HG03025 (cell line): ENCODE measurements around the gene PIEZO1.
"Not testable (repeated sequence)": the region's sequence is repeated elsewhere in the genome, so short reads cannot be mapped to it uniquely, and the experiment has no call there.

Source experiments
- ATAC-seq: cut with Tn5 transposase; IDR thresholded peaks from one replicate; pipeline ENCODE4 v1.9.1; 2021; ENCODE audit warnings: mild to moderate bottlenecking, moderate library complexity; ENCODE audit not compliant: unreplicated experiment, low FRiP score

The PIEZO1 gene

DNA sequence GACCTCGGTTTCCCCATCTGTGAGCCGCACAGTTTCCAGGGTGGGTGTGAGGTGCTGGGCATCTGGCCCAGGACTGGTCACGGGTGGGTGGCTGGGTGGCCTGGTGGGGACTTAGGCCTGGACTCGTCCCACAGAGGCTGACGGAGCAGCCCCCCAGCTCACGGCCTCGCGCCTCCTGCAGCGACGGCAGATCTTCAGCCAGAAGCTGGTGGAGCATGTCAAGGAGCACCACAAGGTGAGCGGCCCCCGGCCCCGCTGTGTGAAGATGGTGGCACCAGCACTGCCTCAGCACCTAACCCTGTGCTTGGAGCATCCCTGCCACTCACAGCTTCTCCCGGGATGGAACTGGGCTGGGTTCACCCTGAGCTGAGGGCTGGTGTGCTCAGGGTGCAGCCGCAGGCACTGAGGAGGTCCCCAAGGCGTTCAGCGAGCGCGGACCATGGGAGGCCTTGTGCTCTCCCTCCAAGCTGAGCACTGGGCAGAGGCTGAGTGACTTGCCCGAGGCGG lies 20.9 kb upstream of the PIEZO1 start:
- ATAC-seq, result no peak

DNA sequence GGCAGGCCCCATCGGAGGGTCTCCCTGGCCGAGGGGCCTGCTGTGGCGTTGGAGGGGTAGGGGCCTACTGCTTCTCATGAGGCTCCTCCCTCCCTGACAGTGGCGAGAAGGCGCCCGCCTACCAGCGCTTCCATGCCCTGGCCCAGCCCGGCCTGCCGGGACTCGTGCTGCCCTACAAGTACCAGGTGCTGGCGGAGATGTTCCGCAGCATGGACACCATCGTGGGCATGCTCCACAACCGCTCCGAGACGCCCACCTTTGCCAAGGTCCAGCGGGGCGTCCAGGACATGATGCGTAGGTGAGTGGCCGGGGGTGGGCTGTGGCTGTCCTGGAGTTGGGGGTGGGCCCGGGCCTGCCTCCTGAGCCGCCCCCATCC lies 20.3 kb upstream of the PIEZO1 start:
- ATAC-seq, result no peak

DNA sequence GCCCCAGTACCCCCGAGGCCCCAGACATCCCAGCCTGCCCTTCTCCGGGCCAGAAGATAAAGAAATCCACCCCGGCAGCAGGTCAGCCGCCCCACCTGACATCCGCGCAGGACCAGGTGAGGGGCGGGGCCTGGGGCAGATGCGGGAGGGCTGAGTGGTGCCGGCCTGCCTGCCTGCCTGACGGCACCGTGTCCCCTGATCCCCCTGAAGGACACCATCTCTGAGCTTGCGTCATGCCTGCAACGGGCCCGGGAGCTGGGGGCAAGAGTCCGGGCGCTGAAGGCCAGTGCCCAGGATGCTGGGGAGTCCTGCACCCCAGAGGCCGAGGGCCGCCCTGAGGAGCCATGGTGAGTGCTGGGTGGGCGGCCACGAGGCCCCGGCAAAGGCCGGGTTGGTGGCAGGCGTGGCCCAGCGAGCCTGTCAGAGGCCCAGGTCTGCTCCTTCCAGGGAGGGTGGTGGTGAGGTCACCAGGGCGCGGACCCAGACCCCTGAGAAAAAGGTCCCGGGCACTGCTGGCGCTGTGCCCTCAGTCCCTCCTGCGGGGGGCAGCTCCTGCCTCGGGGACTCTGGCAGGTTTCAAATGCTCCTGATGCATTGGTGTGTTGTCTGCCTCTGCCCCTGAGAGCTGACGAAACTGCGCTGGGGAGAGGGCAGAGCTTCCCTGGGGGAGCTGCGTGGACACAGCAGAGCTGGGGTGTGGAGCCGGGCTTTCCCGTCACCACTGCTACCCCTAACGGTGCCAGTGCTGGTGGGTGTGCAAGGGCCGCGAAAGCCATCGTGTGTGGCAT lies 19.7 kb upstream of the PIEZO1 start:
- no peak for ATAC-seq

DNA sequence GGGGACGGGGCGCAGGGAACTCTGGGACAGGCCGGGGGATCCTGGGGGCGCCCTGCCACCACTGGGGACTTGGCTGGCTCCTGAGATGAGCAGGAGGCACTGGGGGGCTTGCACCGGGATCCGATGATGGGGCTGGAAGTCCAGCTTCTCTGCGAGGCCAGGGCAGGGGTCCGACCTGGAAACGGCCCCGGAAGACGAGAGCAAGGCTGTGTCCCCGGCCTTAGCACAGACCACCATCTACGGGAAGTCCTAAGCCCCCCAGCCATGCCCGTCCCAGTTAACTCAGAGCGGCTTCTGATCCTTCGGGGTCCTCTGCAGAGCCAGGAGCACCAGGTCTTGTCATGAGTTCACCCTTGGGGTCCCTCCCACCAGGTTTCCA lies 19.1 kb upstream of the PIEZO1 start:
- no peak for ATAC-seq

DNA sequence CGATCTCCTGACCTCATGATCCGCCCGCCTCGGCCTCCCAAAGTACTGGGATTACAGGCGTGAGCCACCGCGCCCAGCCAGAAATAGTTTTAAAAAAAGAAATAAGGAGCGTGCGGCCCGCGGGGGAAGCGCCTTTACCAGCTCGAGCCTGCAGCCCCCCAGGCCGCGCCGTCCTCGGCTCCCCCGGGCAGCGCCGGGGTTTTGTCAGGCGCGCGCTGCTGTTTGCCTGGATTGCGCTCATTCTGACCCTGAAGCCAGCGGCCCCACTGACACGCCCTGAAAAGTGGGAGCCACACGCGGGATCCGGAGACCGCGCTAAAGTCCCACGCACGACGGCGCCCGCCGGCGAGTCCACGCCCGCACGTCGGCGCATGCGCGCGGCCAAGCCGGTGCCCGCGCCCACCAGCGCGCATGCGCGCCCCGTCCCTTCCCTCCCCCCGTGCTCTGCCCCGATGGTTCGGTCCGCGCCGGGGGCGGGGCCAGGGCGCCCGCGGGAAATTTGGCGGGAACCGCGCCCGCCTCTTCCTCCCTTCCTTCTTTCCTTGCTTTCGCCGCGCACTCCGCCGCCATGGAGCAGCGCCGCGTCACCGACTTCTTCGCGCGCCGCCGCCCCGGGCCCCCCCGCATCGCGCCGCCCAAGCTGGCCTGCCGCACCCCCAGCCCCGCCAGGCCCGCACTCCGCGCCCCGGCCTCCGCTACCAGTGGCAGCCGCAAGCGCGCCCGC lies 18.4 kb upstream of the PIEZO1 start, which contains the start of gene CDT1:
TSS of gene CDT1 (plus strand) at position 526 of the 724 bp plus-strand sequence. CDS start at position 569, 43 bp downstream.
- ATAC-seq, result peak; percentile 47

DNA sequence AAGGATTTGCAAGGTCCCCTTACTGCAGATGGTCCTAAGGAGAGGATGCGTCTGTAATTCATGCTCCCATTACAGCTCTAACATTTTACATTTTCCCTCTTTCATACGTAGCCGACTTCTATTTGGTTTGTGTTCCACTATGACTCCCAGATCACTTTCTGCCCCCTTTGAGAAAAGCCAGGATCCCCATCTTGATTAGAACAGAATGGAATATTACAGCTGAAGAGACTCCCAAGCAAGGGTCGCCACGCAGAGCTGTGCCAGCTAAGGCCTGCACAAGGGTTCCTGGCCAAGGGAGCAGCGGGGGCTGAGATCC lies 15.2 kb upstream of the PIEZO1 start:
- ATAC-seq, result no peak

DNA sequence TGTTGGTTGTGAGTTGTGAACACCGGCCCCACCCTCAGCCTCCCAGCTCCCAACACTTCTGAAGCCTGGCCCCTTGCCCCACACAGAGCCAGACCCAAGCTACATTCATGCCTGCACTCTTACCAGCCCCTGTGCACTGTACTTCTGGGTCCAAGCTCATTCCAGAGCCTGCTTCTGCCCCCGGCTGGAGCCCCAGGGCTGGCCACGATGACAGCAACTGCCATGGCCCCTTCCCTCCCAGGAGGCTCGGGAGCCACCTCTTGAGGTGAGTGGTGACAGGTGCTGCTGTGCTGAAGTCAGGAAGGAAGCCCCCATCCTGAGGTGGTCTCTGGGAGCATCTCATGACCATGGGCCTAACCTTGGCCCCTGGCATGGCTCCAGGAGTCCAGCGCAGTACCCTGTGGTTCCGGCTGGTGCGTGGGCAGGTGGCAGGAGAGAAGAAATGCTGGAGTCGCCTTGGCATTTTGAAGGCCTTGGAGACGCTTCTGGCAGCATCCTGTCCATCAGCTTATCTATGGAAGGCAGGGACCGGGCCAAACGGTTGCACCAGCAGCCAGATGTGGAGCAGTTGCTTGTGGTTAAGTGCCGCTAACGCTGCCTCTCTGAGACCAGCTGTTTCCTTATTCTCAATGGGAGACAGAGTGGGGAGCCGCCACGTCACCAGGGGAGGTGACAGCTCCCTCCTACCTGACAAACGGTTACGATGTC lies 14.7 kb upstream of the PIEZO1 start:
- no peak for ATAC-seq

DNA sequence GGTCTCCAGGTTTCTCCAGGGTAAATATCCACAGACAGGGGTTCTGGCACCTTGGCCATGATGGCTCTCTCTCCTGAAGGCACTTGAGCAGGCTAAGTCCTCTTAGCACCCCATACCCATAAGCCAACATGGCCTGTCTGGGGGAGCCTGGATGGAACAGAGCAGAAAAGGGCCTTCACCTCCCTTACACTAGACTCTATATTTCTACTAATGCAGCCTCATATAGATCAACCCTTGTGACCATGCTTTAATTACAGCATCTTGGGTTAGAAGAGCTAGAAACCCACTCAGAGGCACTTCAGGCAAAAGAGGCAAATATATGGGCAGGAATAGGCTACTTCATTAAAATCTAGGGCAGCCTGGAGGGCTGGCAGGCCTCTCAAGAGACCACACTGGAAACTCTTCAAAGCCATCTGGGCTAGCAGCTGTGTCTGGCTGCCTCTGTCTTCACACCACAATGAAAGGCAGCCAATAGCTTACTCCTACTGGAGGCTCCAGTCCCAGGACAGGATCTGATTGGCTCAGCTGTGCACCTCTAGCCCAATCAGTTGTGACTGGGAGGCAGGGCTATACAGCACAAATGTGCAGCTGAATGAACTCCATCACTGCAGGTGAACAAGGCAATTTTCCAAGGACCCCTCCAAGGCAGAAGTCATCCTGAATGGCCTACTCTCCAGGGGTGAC lies 13.9 kb upstream of the PIEZO1 start:
- no peak for ATAC-seq

DNA sequence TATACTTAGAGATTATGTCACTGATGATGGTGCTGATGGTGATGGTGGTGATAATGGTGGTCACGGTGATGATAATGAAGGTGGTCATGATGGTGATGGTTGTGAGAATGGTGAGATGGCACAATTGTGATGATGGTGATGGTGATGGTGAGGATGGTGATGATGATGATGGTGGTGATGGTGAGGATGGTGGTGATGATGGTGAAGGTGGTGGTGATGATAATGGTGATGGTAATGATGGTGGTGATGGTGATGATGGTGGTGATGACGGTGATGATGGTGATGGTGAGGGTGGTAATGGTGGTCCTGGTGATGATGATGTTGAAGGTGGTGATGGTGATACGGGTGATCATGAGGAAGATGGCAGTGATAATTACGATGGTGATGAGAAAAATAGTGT lies 13.1 kb upstream of the PIEZO1 start:
- no peak for ATAC-seq

DNA sequence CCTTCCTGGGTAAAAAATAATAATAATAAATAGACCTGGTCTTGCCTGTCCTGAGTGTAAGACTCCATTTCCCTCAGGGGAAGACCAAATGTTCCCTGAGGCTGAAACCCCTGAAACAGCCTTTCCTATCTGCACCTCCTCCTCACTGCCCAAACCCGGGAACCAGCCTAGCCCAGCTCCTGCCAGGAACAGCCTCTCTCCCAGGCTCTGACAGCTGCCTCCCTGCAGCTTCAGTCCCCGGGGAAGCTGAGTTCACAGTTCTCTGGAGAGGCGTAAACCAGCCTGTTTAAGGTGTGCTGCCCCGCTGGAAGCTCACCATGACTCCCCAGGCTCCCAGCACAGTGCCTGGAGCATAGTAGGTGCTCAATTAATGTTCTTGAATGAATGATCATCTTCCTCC lies 11.3 kb upstream of the PIEZO1 start:
- ATAC-seq, result no peak

DNA sequence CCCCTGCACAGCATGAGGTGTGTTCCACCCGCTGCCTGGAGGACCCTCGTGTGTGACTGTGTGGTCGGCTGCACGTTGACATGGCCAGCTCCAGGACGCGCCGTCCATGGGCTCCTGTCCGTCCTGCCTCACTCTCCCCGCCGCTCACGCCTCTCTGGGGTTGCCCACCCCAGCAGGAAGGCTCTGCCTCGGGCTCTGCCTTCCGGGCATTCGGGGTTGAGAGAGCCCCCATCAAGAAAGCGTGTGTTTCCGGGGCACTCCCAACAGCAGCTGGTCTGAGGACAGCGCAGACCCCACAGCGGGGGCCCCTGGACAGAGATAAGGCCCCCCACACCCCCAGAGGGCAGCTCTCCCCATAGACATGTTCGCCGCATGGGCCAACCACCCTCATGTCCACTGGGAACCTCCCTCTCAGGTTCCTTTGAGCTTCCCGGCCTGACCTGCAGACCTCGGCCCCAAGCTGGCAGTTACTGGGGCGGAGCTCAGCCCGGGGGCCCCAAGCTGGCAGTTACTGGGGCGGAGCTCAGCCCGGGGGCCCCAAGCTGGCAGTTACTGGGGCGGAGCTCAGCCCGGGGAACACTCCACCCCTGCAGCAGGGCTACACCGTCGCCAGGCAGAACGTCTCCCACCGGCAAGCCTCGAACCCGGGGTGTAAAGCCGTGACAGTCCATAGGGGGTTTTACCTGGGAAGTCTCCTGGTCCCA lies 8.4 kb upstream of the PIEZO1 start:
- no peak for ATAC-seq

DNA sequence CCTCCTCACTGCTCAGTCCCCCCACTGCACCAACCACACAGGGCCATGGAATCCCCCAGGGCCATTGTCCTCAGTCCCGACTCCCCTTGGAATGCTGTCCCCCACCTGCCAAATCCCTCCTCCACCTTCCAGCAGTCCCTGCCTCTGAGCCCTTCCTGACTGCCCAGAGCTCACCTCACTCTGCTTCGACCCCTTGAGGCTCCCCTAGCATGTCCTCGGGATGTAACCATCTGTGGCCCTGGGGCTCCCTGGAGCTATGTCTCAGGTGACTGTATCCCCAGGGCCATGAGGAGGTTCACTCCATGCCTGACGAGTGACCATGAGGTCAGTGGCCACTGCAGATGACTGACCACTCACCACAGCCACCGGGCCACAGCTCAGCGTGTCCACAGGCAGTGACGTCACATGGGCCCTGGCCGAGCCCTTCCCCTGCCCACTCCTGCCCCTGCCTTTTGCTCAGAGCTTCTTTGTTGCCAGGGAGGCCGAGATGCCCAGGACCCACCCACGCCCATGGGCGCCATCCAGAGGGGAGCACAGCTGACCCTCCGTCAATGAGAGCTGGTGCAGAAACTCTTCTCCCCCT lies 7.7 kb upstream of the PIEZO1 start:
- ATAC-seq, result no peak

DNA sequence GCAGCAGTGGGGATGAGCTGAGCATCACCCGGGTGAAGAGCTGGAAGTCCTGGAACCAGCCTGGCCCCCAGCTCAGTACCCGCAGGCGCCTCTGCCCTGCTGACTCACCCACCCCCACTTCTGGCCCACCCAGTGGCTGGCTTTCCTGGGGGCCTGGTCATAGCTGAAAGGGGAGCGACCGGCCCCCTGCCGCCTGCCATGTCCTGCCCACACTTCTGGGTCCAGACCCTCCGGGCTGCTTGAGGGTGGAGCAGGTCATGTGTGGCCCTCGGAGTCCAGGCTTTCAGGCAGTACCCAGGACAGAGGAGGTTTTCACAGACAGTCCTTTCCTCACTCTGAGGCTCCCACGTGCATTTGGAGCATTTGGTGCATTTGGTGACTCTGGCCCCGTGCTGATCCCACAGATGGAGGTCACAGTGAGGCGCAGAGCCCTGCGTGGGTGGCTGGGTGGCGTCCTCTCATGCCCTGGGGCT lies 7.1 kb upstream of the PIEZO1 start:
- ATAC-seq, result no peak

DNA sequence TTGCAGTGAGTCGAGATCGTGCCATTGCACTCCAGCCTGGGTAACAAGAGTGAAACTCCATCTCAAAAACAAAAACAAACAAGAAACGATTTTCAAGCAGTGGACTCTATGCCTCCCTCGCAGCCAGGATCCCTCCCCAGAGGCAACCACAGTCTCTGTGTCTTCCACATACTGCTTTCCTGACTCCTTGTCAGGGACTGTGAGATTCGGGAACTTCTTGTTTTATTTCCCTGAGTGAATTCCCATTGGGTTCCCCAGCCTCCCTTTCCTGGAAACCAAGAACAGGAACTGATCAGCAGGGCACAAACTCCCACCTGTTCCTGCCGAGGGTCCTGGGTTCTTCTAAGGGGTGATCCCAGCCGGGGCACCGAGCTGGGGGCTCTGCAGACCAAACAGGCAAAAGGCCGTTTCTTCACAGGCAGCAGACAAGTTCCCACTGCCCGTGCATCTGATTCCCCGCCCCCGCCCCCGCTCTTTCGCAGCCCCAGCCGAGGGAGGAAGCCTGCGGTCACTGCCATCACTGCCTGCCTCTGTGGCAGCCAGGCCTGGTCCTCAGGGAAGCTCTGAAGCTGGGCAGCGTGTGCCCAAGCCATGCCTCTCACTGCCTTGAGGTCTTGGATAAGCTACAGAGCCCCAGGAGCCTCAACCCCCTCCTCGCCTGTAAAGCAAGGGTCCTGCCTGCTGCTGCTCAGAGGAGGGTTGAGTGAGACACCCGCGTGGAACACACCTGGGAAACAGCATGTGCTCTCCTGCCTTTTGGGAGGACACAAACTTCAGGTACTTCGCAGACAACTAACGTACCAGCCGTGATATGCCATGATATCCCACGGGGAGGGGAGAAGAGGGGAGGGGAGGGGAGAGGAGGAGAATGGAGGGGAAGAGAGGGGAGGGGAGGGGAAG lies 5.5 kb upstream of the PIEZO1 start:
- no peak for ATAC-seq

DNA sequence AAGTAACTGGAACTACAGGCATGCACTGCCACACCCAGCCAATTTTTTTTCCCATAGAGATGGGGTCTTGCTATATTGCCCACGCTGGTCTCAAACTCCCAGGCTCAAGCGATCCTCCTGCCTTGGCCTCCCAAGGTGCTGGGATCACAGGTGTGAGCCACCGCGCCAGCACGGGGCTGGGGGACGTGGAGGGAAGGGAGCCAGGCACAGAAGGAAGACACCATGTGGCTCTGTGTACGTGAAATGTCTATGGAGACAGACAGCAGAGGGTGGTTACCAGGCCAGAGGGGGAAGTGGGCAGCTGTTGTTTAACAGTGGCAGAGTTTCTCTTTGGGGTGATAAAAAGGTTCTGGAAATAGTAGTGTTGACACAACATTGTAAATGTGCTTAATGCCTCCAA lies 4.6 kb upstream of the PIEZO1 start:
- ATAC-seq, result no peak

DNA sequence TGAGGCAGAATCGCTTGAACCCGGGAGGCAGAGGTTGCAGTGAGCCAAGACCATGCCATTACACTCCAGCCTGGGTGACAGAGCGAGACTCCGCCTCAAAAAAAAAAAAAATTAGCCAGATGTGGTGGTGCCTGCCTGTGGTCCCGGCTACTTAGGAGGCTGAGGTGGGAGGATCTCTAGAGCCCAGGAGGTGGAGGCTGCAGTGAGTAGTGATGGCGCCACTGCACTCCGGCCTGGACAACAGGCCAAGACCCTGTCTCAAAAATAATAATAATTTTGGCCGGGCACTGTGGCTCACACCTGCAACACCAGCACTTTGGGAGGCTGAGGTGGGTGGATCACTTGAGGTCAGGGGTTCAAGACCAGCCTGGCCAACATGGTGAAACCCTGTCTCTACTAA lies 3.7 kb upstream of the PIEZO1 start:
- ATAC-seq, result not testable (repeated sequence)

DNA sequence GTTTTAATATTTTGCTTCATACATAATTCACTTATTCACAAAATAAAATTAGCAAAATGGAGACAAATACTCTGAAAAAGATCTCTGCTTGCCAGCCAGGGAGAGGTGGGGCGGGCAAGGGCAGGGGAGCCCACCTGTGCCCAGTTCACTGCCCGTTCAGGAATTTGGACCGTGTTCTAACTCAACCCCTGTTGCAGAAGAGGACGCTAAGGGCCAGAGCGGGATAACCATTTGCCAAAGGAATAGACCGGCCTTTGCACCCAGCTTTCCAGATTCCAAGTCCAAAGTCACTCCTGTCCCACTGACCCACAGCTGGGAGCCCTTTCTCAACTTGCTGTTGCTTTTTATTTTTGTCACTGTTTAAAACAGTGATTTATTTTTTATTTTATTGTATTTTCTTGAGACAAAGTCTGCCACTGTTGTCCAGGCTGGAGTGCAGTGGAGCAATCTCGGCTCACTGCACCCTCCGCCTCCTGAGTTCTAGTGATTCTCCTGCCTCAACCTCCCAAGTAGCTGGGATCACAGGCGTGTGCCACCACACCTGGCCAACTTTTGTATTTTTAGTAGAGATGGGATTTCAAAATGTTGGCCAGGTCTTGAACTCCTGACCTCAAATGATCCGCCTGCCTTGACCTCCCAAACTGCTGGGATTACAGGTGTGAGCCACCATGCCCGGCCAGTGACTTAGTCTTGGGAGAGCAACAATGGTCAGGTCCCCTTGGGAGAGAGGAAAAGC lies 2.7 kb upstream of the PIEZO1 start:
- no peak for ATAC-seq

DNA sequence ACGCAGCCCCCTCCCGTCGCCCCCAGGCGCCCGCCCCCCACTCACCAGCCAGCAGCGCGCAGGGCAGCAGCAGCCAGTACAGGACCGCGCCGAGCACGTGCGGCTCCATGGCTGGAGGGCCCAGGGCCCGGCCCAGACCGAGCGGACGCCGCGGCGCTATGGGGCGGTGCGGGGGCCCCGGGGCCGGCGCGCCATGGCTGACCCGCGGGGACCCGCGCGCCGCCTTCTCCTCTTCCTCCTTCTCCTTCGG lies 239 bp downstream of the PIEZO1 start:
- ATAC-seq, result no peak
